HEK293 (cell line): ENCODE results near the gene TTYH1.

Experiments used
- CTCF ChIA-PET: fragments of 350-600 bp; formaldehyde crosslinking; extraction: SDS; loops from one replicate; lab custom pipeline; 2021; ENCODE audit warnings: antibody characterized with exemption; lab: Yijun Ruan, JAX
- POLR2A ChIA-PET: fragments of 300-600 bp; formaldehyde crosslinking; extraction: SDS; loops from one replicate; lab custom pipeline; 2020; ENCODE audit warnings: antibody characterized with exemption, inconsistent platforms; lab: Yijun Ruan, JAX
- H3K27ac ChIP-seq: fragments of 200-500 bp; sonication (Bioruptor generic); 2 replicates; pipeline ENCODE4 v1.5.1; 2014; ENCODE audit warnings: low read depth, low read length, control low read depth, inconsistent platforms; ENCODE audit errors: extremely low read depth
- H3K36me3 ChIP-seq, 2 experiments: fragments of 200-500 bp in 1 of 2; sonication (Bioruptor generic) in 1 of 2; 1 replicate in 1 of 2; 2 replicates in 1 of 2; pipeline ENCODE4 v1.5.1; 2014 to 2017; ENCODE audit warnings: inconsistent platforms in 2 of 2, low read length in 2 of 2; ENCODE audit not compliant: control insufficient read depth in 2 of 2, insufficient read depth in 1 of 2
- H3K4me1 ChIP-seq: fragments of 200-500 bp; sonication (Bioruptor generic); 2 replicates; pipeline ENCODE4 v1.5.1; 2014; ENCODE audit warnings: mild to moderate bottlenecking, low read length, inconsistent platforms; ENCODE audit not compliant: control insufficient read depth, insufficient read depth
- H3K4me3 ChIP-seq: 2 replicates; pipeline ENCODE4 v1.5.1; 2011; ENCODE audit warnings: low read depth, mild to moderate bottlenecking, control low read depth, low read length, moderate library complexity
- H3K9me3 ChIP-seq: fragments of 200-500 bp; sonication (Bioruptor generic); 2 replicates; pipeline ENCODE4 v1.5.1; 2014; ENCODE audit warnings: low read depth, low read length, inconsistent platforms; ENCODE audit not compliant: control insufficient read depth, insufficient read depth
- KLF1 ChIP-seq: fragments of 450-650 bp; formaldehyde crosslinking; IDR thresholded peaks from 2 replicates; pipeline ENCODE4 v1.5.1; 2016; ENCODE audit warnings: missing biosample characterization, missing genetic modification characterization
- SALL2 ChIP-seq: fragments of 450-650 bp; formaldehyde crosslinking; IDR thresholded peaks from 2 replicates; pipeline ENCODE4 v1.5.0; 2017; ENCODE audit warnings: missing biosample characterization, mild to moderate bottlenecking, missing genetic modification characterization, borderline replicate concordance
- ZBTB1 ChIP-seq: fragments of 450-650 bp; formaldehyde crosslinking; IDR thresholded peaks from 2 replicates; pipeline ENCODE4 v1.5.1; 2016; ENCODE audit warnings: missing biosample characterization, missing genetic modification characterization
- ZNF19 ChIP-seq: fragments of 450-650 bp; formaldehyde crosslinking; IDR thresholded peaks from 2 replicates; pipeline ENCODE4; 2016; ENCODE audit warnings: missing biosample characterization, missing genetic modification characterization, low read depth
- ZNF23 ChIP-seq: fragments of 450-650 bp; formaldehyde crosslinking; IDR thresholded peaks from 2 replicates; pipeline ENCODE4 v1.5.1; 2016; ENCODE audit warnings: missing biosample characterization, missing genetic modification characterization, borderline replicate concordance
- ZNF248 ChIP-seq: fragments of 450-650 bp; formaldehyde crosslinking; IDR thresholded peaks from 2 replicates; pipeline ENCODE4 v1.5.1; 2017; ENCODE audit warnings: missing biosample characterization, missing genetic modification characterization
- ZNF280D ChIP-seq: fragments of 450-650 bp; formaldehyde crosslinking; IDR thresholded peaks from 2 replicates; pipeline ENCODE4 v1.5.1; 2016; ENCODE audit warnings: missing biosample characterization, missing genetic modification characterization
- ZNF335 ChIP-seq: fragments of 450-650 bp; formaldehyde crosslinking; conservative IDR thresholded peaks from 2 replicates; pipeline ENCODE4 v1.5.1; 2016; ENCODE audit warnings: missing biosample characterization, missing genetic modification characterization
- ZNF416 ChIP-seq: fragments of 450-650 bp; formaldehyde crosslinking; IDR thresholded peaks from 2 replicates; pipeline ENCODE4 v1.5.1; 2016; ENCODE audit warnings: missing biosample characterization, missing genetic modification characterization
- ZNF48 ChIP-seq: fragments of 450-650 bp; formaldehyde crosslinking; IDR thresholded peaks from 2 replicates; pipeline ENCODE4 v1.5.1; 2016; ENCODE audit warnings: missing biosample characterization, missing genetic modification characterization
- ZNF501 ChIP-seq: fragments of 450-650 bp; formaldehyde crosslinking; IDR thresholded peaks from 2 replicates; pipeline ENCODE4 v1.5.1; 2016; ENCODE audit warnings: missing biosample characterization, missing genetic modification characterization
- ZNF555 ChIP-seq: fragments of 450-650 bp; formaldehyde crosslinking; conservative IDR thresholded peaks from 2 replicates; pipeline ENCODE4 v1.5.1; 2017; ENCODE audit warnings: missing biosample characterization, mild to moderate bottlenecking, missing genetic modification characterization, inconsistent platforms
- ZNF571 ChIP-seq: fragments of 450-650 bp; formaldehyde crosslinking; IDR thresholded peaks from 2 replicates; pipeline ENCODE4 v1.5.0; 2017; ENCODE audit warnings: missing biosample characterization, missing genetic modification characterization
- ZNF654 ChIP-seq: fragments of 450-650 bp; formaldehyde crosslinking; IDR thresholded peaks from 2 replicates; pipeline ENCODE4 v1.5.1; 2016; ENCODE audit warnings: low read depth, missing biosample characterization, missing genetic modification characterization
- ZNF670 ChIP-seq: fragments of 450-650 bp; formaldehyde crosslinking; IDR thresholded peaks from 2 replicates; pipeline ENCODE4 v1.5.1; 2016; ENCODE audit warnings: missing biosample characterization, missing genetic modification characterization, low read depth
- ZNF843 ChIP-seq: fragments of 450-650 bp; formaldehyde crosslinking; IDR thresholded peaks from 2 replicates; pipeline ENCODE4 v1.5.1; 2016; ENCODE audit warnings: missing biosample characterization, missing genetic modification characterization
- ZSCAN23 ChIP-seq: fragments of 450-650 bp; formaldehyde crosslinking; IDR thresholded peaks from 2 replicates; pipeline ENCODE4 v1.5.1; 2016; ENCODE audit warnings: missing biosample characterization, missing genetic modification characterization
- ZXDB ChIP-seq: fragments of 450-650 bp; formaldehyde crosslinking; IDR thresholded peaks from 2 replicates; pipeline ENCODE4 v1.5.1; 2016; ENCODE audit warnings: missing biosample characterization, missing genetic modification characterization
- TF ChIP-seq, protein P1 (sequence below): fragments of 450-650 bp; formaldehyde crosslinking; IDR thresholded peaks from 2 replicates; pipeline ENCODE4 v1.5.1; 2016; ENCODE audit warnings: missing biosample characterization, missing genetic modification characterization, borderline replicate concordance

TTYH1 gene

GRCh38 chr19:54451997-54452396, 36.7 kb downstream of the TTYH1 start (continued):
- TF ChIP-seq, protein P1, sequence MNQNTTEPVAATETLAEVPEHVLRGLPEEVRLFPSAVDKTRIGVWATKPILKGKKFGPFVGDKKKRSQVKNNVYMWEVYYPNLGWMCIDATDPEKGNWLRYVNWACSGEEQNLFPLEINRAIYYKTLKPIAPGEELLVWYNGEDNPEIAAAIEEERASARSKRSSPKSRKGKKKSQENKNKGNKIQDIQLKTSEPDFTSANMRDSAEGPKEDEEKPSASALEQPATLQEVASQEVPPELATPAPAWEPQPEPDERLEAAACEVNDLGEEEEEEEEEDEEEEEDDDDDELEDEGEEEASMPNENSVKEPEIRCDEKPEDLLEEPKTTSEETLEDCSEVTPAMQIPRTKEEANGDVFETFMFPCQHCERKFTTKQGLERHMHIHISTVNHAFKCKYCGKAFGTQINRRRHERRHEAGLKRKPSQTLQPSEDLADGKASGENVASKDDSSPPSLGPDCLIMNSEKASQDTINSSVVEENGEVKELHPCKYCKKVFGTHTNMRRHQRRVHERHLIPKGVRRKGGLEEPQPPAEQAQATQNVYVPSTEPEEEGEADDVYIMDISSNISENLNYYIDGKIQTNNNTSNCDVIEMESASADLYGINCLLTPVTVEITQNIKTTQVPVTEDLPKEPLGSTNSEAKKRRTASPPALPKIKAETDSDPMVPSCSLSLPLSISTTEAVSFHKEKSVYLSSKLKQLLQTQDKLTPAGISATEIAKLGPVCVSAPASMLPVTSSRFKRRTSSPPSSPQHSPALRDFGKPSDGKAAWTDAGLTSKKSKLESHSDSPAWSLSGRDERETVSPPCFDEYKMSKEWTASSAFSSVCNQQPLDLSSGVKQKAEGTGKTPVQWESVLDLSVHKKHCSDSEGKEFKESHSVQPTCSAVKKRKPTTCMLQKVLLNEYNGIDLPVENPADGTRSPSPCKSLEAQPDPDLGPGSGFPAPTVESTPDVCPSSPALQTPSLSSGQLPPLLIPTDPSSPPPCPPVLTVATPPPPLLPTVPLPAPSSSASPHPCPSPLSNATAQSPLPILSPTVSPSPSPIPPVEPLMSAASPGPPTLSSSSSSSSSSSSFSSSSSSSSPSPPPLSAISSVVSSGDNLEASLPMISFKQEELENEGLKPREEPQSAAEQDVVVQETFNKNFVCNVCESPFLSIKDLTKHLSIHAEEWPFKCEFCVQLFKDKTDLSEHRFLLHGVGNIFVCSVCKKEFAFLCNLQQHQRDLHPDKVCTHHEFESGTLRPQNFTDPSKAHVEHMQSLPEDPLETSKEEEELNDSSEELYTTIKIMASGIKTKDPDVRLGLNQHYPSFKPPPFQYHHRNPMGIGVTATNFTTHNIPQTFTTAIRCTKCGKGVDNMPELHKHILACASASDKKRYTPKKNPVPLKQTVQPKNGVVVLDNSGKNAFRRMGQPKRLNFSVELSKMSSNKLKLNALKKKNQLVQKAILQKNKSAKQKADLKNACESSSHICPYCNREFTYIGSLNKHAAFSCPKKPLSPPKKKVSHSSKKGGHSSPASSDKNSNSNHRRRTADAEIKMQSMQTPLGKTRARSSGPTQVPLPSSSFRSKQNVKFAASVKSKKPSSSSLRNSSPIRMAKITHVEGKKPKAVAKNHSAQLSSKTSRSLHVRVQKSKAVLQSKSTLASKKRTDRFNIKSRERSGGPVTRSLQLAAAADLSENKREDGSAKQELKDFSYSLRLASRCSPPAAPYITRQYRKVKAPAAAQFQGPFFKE: no peak
- TF ChIP-seq ZNF19 (tag by site-specific recombination) (no peak), ZXDB (tag by site-specific recombination) (no peak), ZBTB1 (tag by site-specific recombination) (no peak), ZNF555 (no peak), ZNF670 (tag by site-specific recombination) (no peak), SALL2 (tag by site-specific recombination) (no peak), ZNF843 (tag by site-specific recombination) (no peak), ZNF654 (tag by site-specific recombination) (no peak), ZNF248 (tag by site-specific recombination) (no peak), ZNF335 (tag by site-specific recombination) (no peak), ZNF280D (no peak), ZSCAN23 (tag by site-specific recombination) (no peak), ZNF571 (tag by site-specific recombination) (no peak), ZNF23 (tag by site-specific recombination) (no peak), ZNF501 (tag by site-specific recombination) (no peak), ZNF416 (no peak)

- H3K9me3 ChIP-seq: no peaks in the 10 kb centered on the region
- peaks cover 20% of the 10 kb centered on the region for H3K4me1 ChIP-seq
- H3K27ac ChIP-seq: no peak overlapping the region
- H3K4me3 ChIP-seq: no peak overlapping the region
- TF ChIP-seq ZNF48 (tag by site-specific recombination): no peak
- TF ChIP-seq KLF1 (tag by site-specific recombination): peak; percentile 36; the same call in 1 of the 2 replicates
- POLR2A ChIA-PET: no interaction called here
- CTCF ChIA-PET: no interaction called here
- peaks cover 33 to 71% of the 10 kb centered on the region in 2 experiments for H3K36me3 ChIP-seq
Measured at GRCh38 chr19:54452626-54453025, 37.4 kb downstream of the TTYH1 start.
